ENCODE data around the gene TPRKB.
"Not testable (repeated sequence)": the region's sequence is repeated elsewhere in the genome, so short reads cannot be mapped to it uniquely, and the experiment has no call there.

TPRKB gene

DNA sequence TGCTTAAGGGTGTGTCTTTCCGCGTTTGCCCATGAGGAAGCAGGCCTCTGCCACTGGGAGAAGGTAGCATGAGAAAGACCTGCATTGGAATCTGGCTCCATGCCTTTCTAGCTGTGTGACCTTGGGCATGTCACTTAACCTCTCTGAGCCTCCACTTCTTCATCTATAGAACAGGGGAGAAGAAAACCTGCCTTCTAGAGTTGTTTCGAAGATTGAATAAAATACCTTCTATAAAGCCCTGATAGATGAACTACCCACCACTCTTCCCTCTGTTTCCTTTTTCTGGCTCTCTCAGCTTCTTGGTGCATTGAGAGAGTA, 35.7 kb downstream of the TPRKB start:
- not testable (repeated sequence) for H3K23ac ChIP-seq (ENCODE audit: low read length); H3K4me3 ChIP-seq (ENCODE audit: low read length); H3K4me2 ChIP-seq (ENCODE audit: low read length); H3K36me3 ChIP-seq (ENCODE audit: control insufficient read depth, insufficient read depth, low read length); H2BK5ac ChIP-seq (ENCODE audit: low read length); H3K27ac ChIP-seq (ENCODE audit: low read depth, low read length); H2BK15ac ChIP-seq (replicated peaks; ENCODE audit: low read depth); H2AK5ac ChIP-seq (ENCODE audit: low read length); H4K8ac ChIP-seq (ENCODE audit: low read depth, low read length); H4K5ac ChIP-seq (ENCODE audit: low read length); H3K9ac ChIP-seq (ENCODE audit: low read length); H2BK120ac ChIP-seq (ENCODE audit: low read depth, low read length); H3K56ac ChIP-seq (ENCODE audit: low read length); DNase-seq; H3K79me2 ChIP-seq (ENCODE audit: control insufficient read depth, insufficient read depth, low read length); H3K18ac ChIP-seq (ENCODE audit: low read length); H3K79me1 ChIP-seq (ENCODE audit: low read length); H3K4me1 ChIP-seq (ENCODE audit: control insufficient read depth, low read depth, low read length); H3K4ac ChIP-seq (ENCODE audit: low read depth, low read length); H3K27me3 ChIP-seq (ENCODE audit: insufficient read depth, low read length, poor library complexity)
- no CpG with 5 or more reads among the region's 3 CpGs for WGBS (ENCODE audit: extremely low coverage, insufficient coverage, low lambda C conversion rate)

DNA sequence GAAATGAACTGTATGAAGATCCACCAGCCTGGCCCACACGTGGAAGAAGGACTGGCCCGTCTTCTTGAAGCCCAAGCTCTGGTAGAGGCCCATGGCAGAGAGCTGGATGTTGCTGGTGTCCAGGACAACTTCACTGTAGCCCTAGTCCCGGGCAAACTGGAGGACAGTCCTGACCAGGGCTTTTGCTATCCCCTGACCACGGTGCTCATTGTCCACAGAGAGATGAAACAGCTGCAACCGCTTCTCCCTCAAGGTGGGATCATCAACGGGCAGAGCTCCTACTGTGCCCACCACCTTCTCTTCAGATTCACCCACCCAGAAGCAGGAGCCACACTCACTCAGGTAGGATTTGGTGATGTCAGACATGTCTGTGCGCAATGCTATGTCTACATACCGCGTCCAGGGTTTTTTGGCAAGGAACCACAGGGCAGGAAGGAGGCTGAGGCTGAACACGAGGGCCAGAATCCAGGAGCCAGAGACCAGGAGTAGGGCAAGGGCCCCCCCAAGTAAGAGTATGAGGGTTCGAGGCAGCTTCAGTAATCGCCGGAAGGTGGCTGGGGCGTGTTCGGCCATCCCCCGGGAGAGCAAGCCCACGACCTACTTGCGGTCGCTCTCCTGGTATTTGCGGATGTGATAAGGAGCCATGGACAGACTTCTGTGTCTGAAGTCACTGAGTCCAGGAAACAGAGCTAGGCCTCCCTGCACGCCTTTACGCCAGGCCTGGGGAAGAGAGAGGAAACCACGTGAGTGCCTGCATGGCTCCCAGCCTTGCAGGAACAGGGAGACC, 36.3 kb downstream of the TPRKB start:
- H4K5ac ChIP-seq (ENCODE audit: low read length) = no peak overlapping the region
- no peak overlapping the region for H3K4me3 ChIP-seq (ENCODE audit: low read length)
- H3K27me3 ChIP-seq (ENCODE audit: insufficient read depth, low read length, poor library complexity) = no peaks in the 10 kb centered on the region
- no peak for DNase-seq
- H2BK15ac ChIP-seq (replicated peaks; ENCODE audit: low read depth) = no peak overlapping the region
- H3K36me3 ChIP-seq (ENCODE audit: control insufficient read depth, insufficient read depth, low read length) = no peaks in the 10 kb centered on the region
- H3K23ac ChIP-seq (ENCODE audit: low read length) = no peak overlapping the region
- H3K79me2 ChIP-seq (ENCODE audit: control insufficient read depth, insufficient read depth, low read length) = no peaks in the 10 kb centered on the region
- no peak overlapping the region for H2BK5ac ChIP-seq (ENCODE audit: low read length)
- no peak overlapping the region for H4K8ac ChIP-seq (ENCODE audit: low read depth, low read length)
- no peak overlapping the region for H3K9ac ChIP-seq (ENCODE audit: low read length)
- H3K4me1 ChIP-seq (ENCODE audit: control insufficient read depth, low read depth, low read length) = no peaks in the 10 kb centered on the region
- H3K79me1 ChIP-seq (ENCODE audit: low read length) = no peaks in the 10 kb centered on the region
- no peak overlapping the region for H3K4me2 ChIP-seq (ENCODE audit: low read length)
- no peak overlapping the region for H2AK5ac ChIP-seq (ENCODE audit: low read length)
- no peak overlapping the region for H3K18ac ChIP-seq (ENCODE audit: low read length)
- WGBS (ENCODE audit: extremely low coverage, insufficient coverage, low lambda C conversion rate) = no CpG with 5 or more reads among the region's 23 CpGs
- no peak overlapping the region for H3K27ac ChIP-seq (ENCODE audit: low read depth, low read length)
- no peak overlapping the region for H3K4ac ChIP-seq (ENCODE audit: low read depth, low read length)
- H2BK120ac ChIP-seq (ENCODE audit: low read depth, low read length) = no peak overlapping the region
- H3K56ac ChIP-seq (ENCODE audit: low read length) = no peak overlapping the region

DNA sequence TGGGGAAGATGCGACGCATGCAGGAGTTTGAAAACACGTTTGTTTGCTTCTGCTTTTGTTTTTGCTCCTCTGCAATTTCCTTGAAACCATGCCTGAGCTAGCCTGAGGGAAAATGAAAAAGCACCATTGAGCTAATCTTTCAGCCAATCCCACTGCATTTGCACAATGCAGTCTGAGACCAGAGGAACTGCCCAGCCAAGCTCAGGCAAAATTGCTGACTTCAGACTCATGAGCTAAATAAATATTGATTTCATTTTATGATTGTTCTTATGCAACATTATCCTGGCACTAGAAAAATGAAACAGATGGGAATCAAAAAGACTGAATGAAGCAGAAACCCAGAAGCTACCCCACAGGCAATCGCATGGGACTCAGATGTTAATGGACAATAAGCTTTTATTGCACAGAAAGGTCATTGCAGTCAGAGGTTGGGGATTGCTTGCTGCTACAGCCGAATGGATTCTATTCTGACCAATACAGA, 37.0 kb downstream of the TPRKB start:
- no peak for DNase-seq
- H2BK120ac ChIP-seq (ENCODE audit: low read depth, low read length) = no peak overlapping the region
- H2BK5ac ChIP-seq (ENCODE audit: low read length) = no peak overlapping the region
- H4K8ac ChIP-seq (ENCODE audit: low read depth, low read length) = no peak overlapping the region
- H3K4me3 ChIP-seq (ENCODE audit: low read length) = no peak overlapping the region
- no peak overlapping the region for H2AK5ac ChIP-seq (ENCODE audit: low read length)
- no peak overlapping the region for H3K9ac ChIP-seq (ENCODE audit: low read length)
- no peak overlapping the region for H3K4me2 ChIP-seq (ENCODE audit: low read length)
- no peaks in the 10 kb centered on the region for H3K27me3 ChIP-seq (ENCODE audit: insufficient read depth, low read length, poor library complexity)
- no peak overlapping the region for H4K5ac ChIP-seq (ENCODE audit: low read length)
- no peaks in the 10 kb centered on the region for H3K79me1 ChIP-seq (ENCODE audit: low read length)
- H3K36me3 ChIP-seq (ENCODE audit: control insufficient read depth, insufficient read depth, low read length) = no peaks in the 10 kb centered on the region
- no peak overlapping the region for H3K23ac ChIP-seq (ENCODE audit: low read length)
- no peak overlapping the region for H3K18ac ChIP-seq (ENCODE audit: low read length)
- H3K56ac ChIP-seq (ENCODE audit: low read length) = no peak overlapping the region
- no peaks in the 10 kb centered on the region for H3K4me1 ChIP-seq (ENCODE audit: control insufficient read depth, low read depth, low read length)
- no peak overlapping the region for H2BK15ac ChIP-seq (replicated peaks; ENCODE audit: low read depth)
- no CpG with 5 or more reads among the region's 5 CpGs for WGBS (ENCODE audit: extremely low coverage, insufficient coverage, low lambda C conversion rate)
- no peak overlapping the region for H3K27ac ChIP-seq (ENCODE audit: low read depth, low read length)
- H3K4ac ChIP-seq (ENCODE audit: low read depth, low read length) = no peak overlapping the region
- H3K79me2 ChIP-seq (ENCODE audit: control insufficient read depth, insufficient read depth, low read length) = no peaks in the 10 kb centered on the region

DNA sequence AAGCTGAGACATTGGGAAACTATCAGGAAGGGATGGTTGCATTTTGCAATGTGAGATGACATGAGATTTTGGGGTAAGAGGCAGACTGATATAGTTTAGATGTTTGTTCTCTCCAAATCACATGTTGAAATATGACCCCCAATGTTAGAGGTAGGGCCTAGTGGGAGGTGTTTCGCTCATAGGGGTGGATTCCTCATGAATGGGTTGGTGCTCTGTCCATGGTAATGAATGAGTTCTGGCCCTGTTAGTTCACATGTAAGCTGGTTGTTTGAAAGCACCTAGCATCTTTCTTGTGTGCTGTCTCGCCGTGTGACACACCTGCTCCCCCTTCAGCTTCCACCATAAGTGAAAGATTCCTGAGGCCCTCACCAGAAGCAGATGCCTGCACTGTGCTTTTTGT, 37.7 kb downstream of the TPRKB start:
- H3K4me2 ChIP-seq (ENCODE audit: low read length) = no peak overlapping the region
- H3K4ac ChIP-seq (ENCODE audit: low read depth, low read length) = no peak overlapping the region
- no CpG with 5 or more reads among the region's 3 CpGs for WGBS (ENCODE audit: extremely low coverage, insufficient coverage, low lambda C conversion rate)
- no peaks in the 10 kb centered on the region for H3K36me3 ChIP-seq (ENCODE audit: control insufficient read depth, insufficient read depth, low read length)
- no peak overlapping the region for H2BK120ac ChIP-seq (ENCODE audit: low read depth, low read length)
- no peak overlapping the region for H3K4me3 ChIP-seq (ENCODE audit: low read length)
- H2AK5ac ChIP-seq (ENCODE audit: low read length) = no peak overlapping the region
- H2BK15ac ChIP-seq (replicated peaks; ENCODE audit: low read depth) = no peak overlapping the region
- no peak overlapping the region for H4K8ac ChIP-seq (ENCODE audit: low read depth, low read length)
- H4K5ac ChIP-seq (ENCODE audit: low read length) = no peak overlapping the region
- no peaks in the 10 kb centered on the region for H3K79me2 ChIP-seq (ENCODE audit: control insufficient read depth, insufficient read depth, low read length)
- H3K56ac ChIP-seq (ENCODE audit: low read length) = no peak overlapping the region
- no peak for DNase-seq
- no peak overlapping the region for H3K27ac ChIP-seq (ENCODE audit: low read depth, low read length)
- H3K23ac ChIP-seq (ENCODE audit: low read length) = no peak overlapping the region
- no peak overlapping the region for H2BK5ac ChIP-seq (ENCODE audit: low read length)
- no peaks in the 10 kb centered on the region for H3K27me3 ChIP-seq (ENCODE audit: insufficient read depth, low read length, poor library complexity)
- H3K18ac ChIP-seq (ENCODE audit: low read length) = no peak overlapping the region
- H3K4me1 ChIP-seq (ENCODE audit: control insufficient read depth, low read depth, low read length) = no peaks in the 10 kb centered on the region
- no peak overlapping the region for H3K9ac ChIP-seq (ENCODE audit: low read length)
- H3K79me1 ChIP-seq (ENCODE audit: low read length) = no peaks in the 10 kb centered on the region

DNA sequence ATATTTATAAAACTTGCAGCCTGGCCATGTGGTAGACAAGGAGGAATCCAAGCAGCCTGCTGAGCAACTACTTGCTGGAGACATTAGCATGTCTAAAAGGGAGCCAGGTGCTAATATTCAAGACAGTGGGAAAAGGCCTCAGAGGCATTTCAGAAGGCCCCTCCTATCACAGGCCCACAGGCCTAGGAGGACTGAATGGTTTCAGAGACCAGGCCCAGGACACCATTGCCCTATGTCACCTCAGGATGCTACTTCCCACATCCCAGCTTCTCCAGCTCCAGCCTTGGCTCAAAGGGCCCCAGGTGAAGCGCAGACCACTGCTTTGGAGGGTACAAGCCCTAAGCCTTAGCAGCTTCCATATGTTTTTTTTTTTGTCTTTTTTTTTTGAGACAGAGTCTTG, 39.0 kb downstream of the TPRKB start:
- Histone ChIP-seq H3K27me3 (ENCODE audit: insufficient read depth, low read length, poor library complexity) (no peaks in the 10 kb centered on the region), H3K9ac (ENCODE audit: low read length) (no peak overlapping the region), H3K4me2 (ENCODE audit: low read length) (no peak overlapping the region), H3K23ac (ENCODE audit: low read length) (no peak overlapping the region), H3K27ac (ENCODE audit: low read depth, low read length) (no peak overlapping the region), H2BK5ac (ENCODE audit: low read length) (no peak overlapping the region), H2BK120ac (ENCODE audit: low read depth, low read length) (no peak overlapping the region), H4K5ac (ENCODE audit: low read length) (no peak overlapping the region), H2BK15ac (replicated peaks; ENCODE audit: low read depth) (no peak overlapping the region), H3K79me2 (ENCODE audit: control insufficient read depth, insufficient read depth, low read length) (no peaks in the 10 kb centered on the region), H4K8ac (ENCODE audit: low read depth, low read length) (no peak overlapping the region), H3K4me3 (ENCODE audit: low read length) (no peak overlapping the region), H2AK5ac (ENCODE audit: low read length) (no peak overlapping the region), H3K4me1 (ENCODE audit: control insufficient read depth, low read depth, low read length) (no peaks in the 10 kb centered on the region), H3K56ac (ENCODE audit: low read length) (no peak overlapping the region), H3K36me3 (ENCODE audit: control insufficient read depth, insufficient read depth, low read length) (no peaks in the 10 kb centered on the region), H3K79me1 (ENCODE audit: low read length) (no peaks in the 10 kb centered on the region), H3K4ac (ENCODE audit: low read depth, low read length) (no peak overlapping the region), H3K18ac (ENCODE audit: low read length) (no peak overlapping the region)
- no CpG with 5 or more reads among the region's 1 CpG for WGBS (ENCODE audit: extremely low coverage, insufficient coverage, low lambda C conversion rate)
- DNase-seq = no peak

DNA sequence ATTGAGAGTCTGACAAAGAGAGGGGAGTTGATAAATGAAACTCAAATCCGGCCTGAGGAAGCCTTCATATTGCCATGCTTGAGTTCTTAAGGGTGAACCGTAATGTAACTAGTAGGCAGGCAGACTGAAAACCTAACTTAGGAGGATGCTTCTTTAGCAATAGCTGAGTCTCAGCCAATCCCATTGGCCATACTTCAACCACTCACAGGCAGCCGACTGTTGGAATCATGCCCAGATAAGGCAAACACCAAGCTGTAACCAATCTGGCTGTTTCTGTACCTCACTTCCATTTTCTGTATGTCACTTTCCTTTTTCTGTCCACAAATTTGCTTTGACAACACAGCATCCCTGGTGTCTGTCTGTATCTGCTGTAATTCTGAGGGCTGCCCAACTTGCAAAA, 39.5 kb downstream of the TPRKB start:
- H2BK15ac ChIP-seq (replicated peaks; ENCODE audit: low read depth) = no peak overlapping the region
- no peak overlapping the region for H3K9ac ChIP-seq (ENCODE audit: low read length)
- no peak overlapping the region for H3K4me3 ChIP-seq (ENCODE audit: low read length)
- H3K23ac ChIP-seq (ENCODE audit: low read length) = no peak overlapping the region
- no peak overlapping the region for H3K18ac ChIP-seq (ENCODE audit: low read length)
- H2BK120ac ChIP-seq (ENCODE audit: low read depth, low read length) = no peak overlapping the region
- no peak overlapping the region for H4K5ac ChIP-seq (ENCODE audit: low read length)
- H3K4me2 ChIP-seq (ENCODE audit: low read length) = no peak overlapping the region
- no peaks in the 10 kb centered on the region for H3K27me3 ChIP-seq (ENCODE audit: insufficient read depth, low read length, poor library complexity)
- DNase-seq = no peak
- H3K27ac ChIP-seq (ENCODE audit: low read depth, low read length) = no peak overlapping the region
- no peak overlapping the region for H3K56ac ChIP-seq (ENCODE audit: low read length)
- no peaks in the 10 kb centered on the region for H3K4me1 ChIP-seq (ENCODE audit: control insufficient read depth, low read depth, low read length)
- no peaks in the 10 kb centered on the region for H3K36me3 ChIP-seq (ENCODE audit: control insufficient read depth, insufficient read depth, low read length)
- H3K4ac ChIP-seq (ENCODE audit: low read depth, low read length) = no peak overlapping the region
- H4K8ac ChIP-seq (ENCODE audit: low read depth, low read length) = no peak overlapping the region
- H3K79me1 ChIP-seq (ENCODE audit: low read length) = no peaks in the 10 kb centered on the region
- no peak overlapping the region for H2AK5ac ChIP-seq (ENCODE audit: low read length)
- no peak overlapping the region for H2BK5ac ChIP-seq (ENCODE audit: low read length)
- H3K79me2 ChIP-seq (ENCODE audit: control insufficient read depth, insufficient read depth, low read length) = no peaks in the 10 kb centered on the region
- WGBS (ENCODE audit: extremely low coverage, insufficient coverage, low lambda C conversion rate) = no CpG with 5 or more reads among the region's 3 CpGs

Measured in mesendoderm (in vitro differentiated cells).